Activated B cell treated with CpG ODN at 0.5 μM for 24 hours (primary cell): Measurements from ENCODE around the gene GTPBP3. TPM values are rescaled to one million over a fixed set of nuclear protein-coding genes. Genes with fewer than 3 reads are reported as not detected.

Source experiments
- ATAC-seq: fragments of 200-7000 bp; cut with Tn5 transposase; one replicate; pipeline ENCODE4 v1.10.0; 2021; ENCODE audit warnings: low read depth, mild to moderate bottlenecking, moderate library complexity
- CTCF ChIA-PET: fragments of 350-600 bp; sonication (Branson Sonifier 250); formaldehyde crosslinking; loops from one replicate; lab custom pipeline; 2021; ENCODE audit warnings: antibody characterized with exemption; lab: Charles Lee
- POLR2A ChIA-PET: fragments of 350-600 bp; sonication (Branson Sonifier 250); formaldehyde crosslinking; loops from one replicate; lab custom pipeline; 2021; ENCODE audit warnings: antibody characterized with exemption; lab: Charles Lee
- DNase-seq: peaks from one replicate; pipeline ENCODE4 v3.0.0; 2022
- H3K27ac Mint-ChIP-seq: one replicate; pipeline ENCODE4 v1.8.0; 2020; ENCODE audit warnings: mixed read lengths
- H3K27me3 Mint-ChIP-seq: one replicate; pipeline ENCODE4 v1.8.0; 2021; ENCODE audit warnings: mixed read lengths
- H3K36me3 Mint-ChIP-seq: one replicate; pipeline ENCODE4 v1.8.0; 2021; ENCODE audit warnings: low read depth, mixed read lengths
- H3K4me1 Mint-ChIP-seq: one replicate; pipeline ENCODE4 v1.8.0; 2021; ENCODE audit warnings: mixed read lengths
- H3K4me3 Mint-ChIP-seq: one replicate; pipeline ENCODE4 v1.8.0; 2020; ENCODE audit warnings: mild to moderate bottlenecking, mixed read lengths
- H3K9me3 Mint-ChIP-seq: one replicate; pipeline ENCODE4 v1.8.0; 2020; ENCODE audit warnings: mixed read lengths
- CTCF ChIP-seq: fragments of 200-600 bp; IDR thresholded peaks from one replicate; pipeline ENCODE4 v1.8.0; 2022; ENCODE audit warnings: antibody characterized with exemption, mild to moderate bottlenecking
- intact Hi-C: fragments of 100-400 bp; cut with micrococcal nuclease; formaldehyde crosslinking; loops from one replicate; pipeline ENCODE4 v1.15.1; 2024
- total RNA-seq: library from RNA; stranded (reverse); gene quantifications from 2 replicates; pipeline ENCODE4 v1.2.3, GENCODE V29; 2022

The GTPBP3 gene
- total RNA-seq, 1 donor from 2014 or later: 40.2 TPM

GRCh38 chr19:17327068-17327653, 10.2 kb upstream of the GTPBP3 start:
- TF ChIP-seq CTCF: no peak
- CTCF ChIA-PET: no interaction called here
- POLR2A ChIA-PET: interaction anchor here (0.7 to 3.5 kb wide), 3 partner anchors 9 to 18 kb away, joined by 3 to 24 read pairs (median 3); partner anchors contain the start of gene DDA1
- DNase-seq (no peak), ATAC-seq (no peak)
- H3K27ac Mint-ChIP-seq: no peak overlapping the region
- intact Hi-C loops: no loop called here
- peaks cover 18% of the 10 kb centered on the region for H3K4me1 Mint-ChIP-seq
- H3K27me3 Mint-ChIP-seq: peaks cover 6% of the 10 kb centered on the region
- peak overlapping the region; percentile 52 for H3K4me3 Mint-ChIP-seq
- no peaks in the 10 kb centered on the region for H3K9me3 Mint-ChIP-seq
- H3K36me3 Mint-ChIP-seq: peaks cover 6% of the 10 kb centered on the region

- Mint-ChIP-seq H3K4me1 (peaks cover 16% of the 10 kb centered on the region), H3K27ac (no peak overlapping the region), H3K4me3 (peak overlapping the region; percentile 77), H3K27me3 (peaks cover 6% of the 10 kb centered on the region), H3K9me3 (no peaks in the 10 kb centered on the region), H3K36me3 (no peaks in the 10 kb centered on the region)
- intact Hi-C loops: no loop called here
- POLR2A ChIA-PET: interaction anchor here (0.5 to 3.5 kb wide), 8 partner anchors 11 to 1265 kb away, joined by 3 to 24 read pairs (median 4); partner anchors contain the start of genes DDA1, MRPL34 and SLC27A1
- DNase-seq: peak; percentile 56
- ATAC-seq: peak; percentile 88
- TF ChIP-seq CTCF: no peak
- CTCF ChIA-PET: interaction anchor here (1.0 kb wide), 1 partner anchor 23 kb away, joined by 3 read pairs; the partner anchor contains the start of gene MRPL34
These were observed 9.5 kb upstream of the GTPBP3 start for GRCh38 chr19:17327654-17328516.

GRCh38 chr19:17328517-17329365, 8.6 kb upstream of the GTPBP3 start:
- intact Hi-C loops: no loop called here
- ChIA-PET POLR2A (interaction anchor here (0.5 to 3.5 kb wide), 7 partner anchors 19 to 1266 kb away, joined by 3 to 24 read pairs (median 4); partner anchors contain the start of genes DDA1, MRPL34 and SLC27A1), CTCF (interaction anchor here (1.0 kb wide), 1 partner anchor 23 kb away, joined by 3 read pairs; the partner anchor contains the start of gene MRPL34)
- Mint-ChIP-seq H3K27me3 (peaks cover 6% of the 10 kb centered on the region), H3K4me1 (peaks cover 17% of the 10 kb centered on the region), H3K36me3 (no peaks in the 10 kb centered on the region), H3K27ac (no peak overlapping the region), H3K4me3 (peak overlapping the region; percentile 77), H3K9me3 (no peaks in the 10 kb centered on the region)
- TF ChIP-seq CTCF: no peak
- peak; percentile 23 for ATAC-seq
- DNase-seq: peak; percentile 43

- no peaks in the 10 kb centered on the region for H3K9me3 Mint-ChIP-seq
- intact Hi-C loops: loop anchor here (10.0 kb wide), 1 partner anchor 425 kb away; the partner anchor contains the start of gene FCHO1
- DNase-seq (no peak), ATAC-seq (no peak)
- H3K36me3 Mint-ChIP-seq: no peaks in the 10 kb centered on the region
- no peak for TF ChIP-seq CTCF
- peaks cover 21% of the 10 kb centered on the region for H3K4me1 Mint-ChIP-seq
- H3K27me3 Mint-ChIP-seq: peaks cover 6% of the 10 kb centered on the region
- ChIA-PET POLR2A (interaction anchor here (3.5 kb wide), 1 partner anchor 20 kb away, joined by 24 read pairs; the partner anchor contains the start of gene DDA1), CTCF (no interaction called here)
- H3K27ac Mint-ChIP-seq: no peak overlapping the region
- H3K4me3 Mint-ChIP-seq: peak overlapping the region; percentile 35
These were observed 7.7 kb upstream of the GTPBP3 start for GRCh38 chr19:17329366-17330261.
